Endometrial microvascular endothelial cells (primary cell): ENCODE results near the gene CDPF1. TPM values are rescaled to one million over a fixed set of nuclear protein-coding genes. Genes with fewer than 3 reads are reported as not detected.

ENCODE experiments used
- in situ Hi-C: cut with HindIII; loops from 2 replicates; pipeline ENCODE4 v1.10.0; 2017; ENCODE audit warnings: low sequenced_read_pairs, low pct_unique_long_range_greater_than_20kb; ENCODE audit errors: inconsistent ontology term
- total RNA-seq: library from RNA; depleted of rRNA; stranded (reverse); fragments of >200 nt; gene quantifications from one replicate; pipeline ENCODE4 v1.2.3, GENCODE V29; 2015; ENCODE audit errors: inconsistent ontology term

CDPF1 gene
- total RNA-seq, 1 donor from 2014 or later = 34.5 TPM

DNA sequence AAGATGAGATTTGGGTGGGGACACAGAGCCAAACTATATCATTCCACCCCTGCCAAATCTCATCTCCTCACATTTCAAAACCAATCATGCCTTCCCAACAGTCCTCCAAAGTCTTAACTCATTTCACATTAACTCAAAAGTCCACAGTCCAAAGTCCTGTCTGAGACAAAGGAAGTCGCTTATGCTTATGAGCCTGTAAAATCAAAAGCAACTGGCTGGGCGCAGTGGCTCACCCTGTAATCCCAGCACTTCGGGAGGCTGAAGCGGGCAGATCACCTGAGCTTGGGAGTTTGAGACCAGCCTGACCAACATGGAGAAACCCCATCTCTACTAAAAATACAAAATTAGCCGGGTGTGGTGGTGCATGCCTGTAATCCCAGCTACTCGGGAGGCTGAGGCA, 14.4 kb upstream of the CDPF1 start:
- in situ Hi-C loops = loop anchor here (25.0 kb wide), 1 partner anchor 127 kb away; no protein-coding TSS in a partner anchor

GRCh38 chr22:46263216-46263590, 13.1 kb upstream of the CDPF1 start, which contains the start of gene PKDREJ:
PKDREJ (minus strand) TSS chr22:46263343; CDS start chr22:46263322, 21 bp downstream.
- in situ Hi-C loops = loop anchor here (25.0 kb wide), 1 partner anchor 126 kb away; no protein-coding TSS in a partner anchor

GRCh38 chr22:46262449-46263215, 12.5 kb upstream of the CDPF1 start:
- in situ Hi-C loops = loop anchor here (25.0 kb wide), 1 partner anchor 125 kb away; no protein-coding TSS in a partner anchor

DNA sequence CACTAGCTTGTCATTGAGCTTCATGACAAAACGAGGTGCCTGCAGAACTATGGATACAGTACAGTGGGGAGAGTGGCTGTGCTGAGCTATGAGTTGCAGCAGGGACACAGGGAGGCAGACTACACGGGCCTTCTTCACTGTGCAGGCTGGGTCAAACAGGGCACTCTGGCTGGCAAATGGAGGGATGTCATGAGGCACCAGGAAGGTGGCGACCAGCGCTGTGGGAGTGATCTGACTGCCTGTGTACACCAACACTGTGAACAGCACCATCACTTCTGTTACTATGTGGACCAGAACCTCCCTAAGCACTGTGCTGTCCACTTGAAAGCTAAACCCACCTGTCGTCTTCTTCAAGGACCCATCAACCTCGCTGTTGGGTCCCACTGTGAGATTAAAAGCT, 9.9 kb upstream of the CDPF1 start:
- in situ Hi-C loops = loop anchor here (25.0 kb wide), 1 partner anchor 123 kb away; no protein-coding TSS in a partner anchor

- in situ Hi-C loops = loop anchor here (25.0 kb wide), 1 partner anchor 122 kb away; no protein-coding TSS in a partner anchor
Observed at GRCh38 chr22:46259374-46259773, 9.3 kb upstream of the CDPF1 start.

DNA sequence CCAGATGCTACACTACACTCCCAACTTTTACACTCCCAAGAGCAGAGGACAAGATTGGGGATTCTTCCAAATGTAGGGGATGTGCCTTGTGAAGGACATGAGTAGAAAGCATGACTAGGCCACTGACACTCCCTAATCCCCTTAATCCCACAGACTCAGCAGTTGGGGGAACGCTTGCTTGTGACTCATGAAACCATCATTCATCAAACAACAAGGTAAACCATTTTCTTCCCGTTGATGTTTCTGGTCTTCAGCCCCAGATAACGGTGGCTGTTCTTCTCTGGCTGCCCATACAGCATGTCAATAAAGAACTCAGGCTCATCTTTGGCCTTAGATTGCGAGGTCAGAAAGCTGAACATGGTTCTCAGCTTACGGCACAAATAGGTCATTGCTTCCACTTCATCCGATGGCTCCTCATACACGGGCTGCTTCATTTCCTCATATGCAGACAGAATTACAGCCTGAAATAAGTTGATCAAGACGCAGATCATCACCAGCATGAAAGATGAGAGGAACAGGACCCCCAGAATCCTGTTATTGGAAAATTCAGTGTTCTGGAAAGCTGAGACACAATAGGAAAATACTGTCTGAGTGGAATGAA, 6.4 kb upstream of the CDPF1 start:
- in situ Hi-C loops = loop anchor here (25.0 kb wide), 1 partner anchor 119 kb away; no protein-coding TSS in a partner anchor

- in situ Hi-C loops = loop anchor here (25.0 kb wide), 1 partner anchor 115 kb away; no protein-coding TSS in a partner anchor
Observed at GRCh38 chr22:46251816-46252380, 1.8 kb upstream of the CDPF1 start.

DNA sequence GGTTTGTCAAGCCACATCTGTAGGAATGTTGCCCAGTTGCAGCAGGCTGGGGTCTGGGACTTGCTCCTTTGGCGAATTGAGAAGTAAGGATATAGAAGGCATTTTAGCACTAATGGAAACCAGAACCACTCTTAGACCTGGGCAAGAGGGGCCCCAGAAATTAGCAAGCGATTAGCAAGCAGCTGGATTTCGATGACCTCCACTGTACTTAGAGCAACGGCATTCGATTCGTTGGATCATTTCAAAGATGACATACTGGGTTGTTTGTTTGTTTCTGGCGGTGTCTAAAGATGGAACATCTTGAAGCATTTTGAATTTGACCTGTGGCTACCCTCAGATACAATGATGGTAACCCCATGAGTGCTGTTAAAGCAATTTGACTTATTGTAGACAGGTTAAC, 1.2 kb upstream of the CDPF1 start:
- in situ Hi-C loops = loop anchor here (25.0 kb wide), 1 partner anchor 114 kb away; no protein-coding TSS in a partner anchor

DNA sequence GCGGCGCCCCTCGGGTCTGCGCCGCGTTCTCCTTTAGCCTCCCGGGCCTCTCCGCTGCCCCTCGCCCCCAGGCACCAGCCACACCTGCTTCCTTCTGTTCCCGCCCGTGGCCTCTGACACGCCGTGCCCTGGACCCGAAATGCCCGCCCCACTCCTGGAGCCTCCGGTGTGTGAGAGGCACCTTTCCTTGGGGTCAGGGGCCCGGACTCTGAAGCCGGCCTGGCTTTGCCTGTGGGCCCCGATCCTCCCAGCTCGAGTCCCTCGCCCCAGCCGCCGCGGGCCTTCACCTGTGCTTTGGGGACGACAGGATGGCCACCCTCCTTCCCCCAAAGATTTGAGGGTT, 661 bp upstream of the CDPF1 start:
- in situ Hi-C loops = loop anchor here (25.0 kb wide), 1 partner anchor 113 kb away; no protein-coding TSS in a partner anchor

- in situ Hi-C loops = no loop called here
Observed at GRCh38 chr22:46247443-46247975, 2.6 kb downstream of the CDPF1 start.

- in situ Hi-C loops = no loop called here
Observed at GRCh38 chr22:46246178-46246577, 3.9 kb downstream of the CDPF1 start.

DNA sequence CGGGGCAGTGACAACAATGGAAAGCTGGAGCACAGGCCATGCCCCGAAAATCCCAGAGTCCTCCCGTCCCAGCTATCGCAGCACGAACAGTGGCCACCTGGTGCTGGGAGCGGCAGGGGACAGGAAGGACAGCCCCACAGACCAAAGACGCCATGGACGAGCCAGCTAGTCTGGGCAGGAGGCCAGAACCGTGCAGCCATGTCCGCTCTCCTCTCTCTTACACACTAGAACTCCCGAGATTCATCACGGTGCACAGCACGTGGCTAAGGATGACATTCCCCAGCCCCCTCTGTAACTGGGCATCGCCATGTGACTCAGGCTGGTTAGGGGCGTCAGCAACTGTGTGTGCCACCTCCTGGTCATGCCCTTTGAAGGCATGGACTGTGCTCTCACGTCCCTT, 4.6 kb downstream of the CDPF1 start:
- in situ Hi-C loops = no loop called here

GRCh38 chr22:46244771-46245170, 5.3 kb downstream of the CDPF1 start:
- in situ Hi-C loops = no loop called here

DNA sequence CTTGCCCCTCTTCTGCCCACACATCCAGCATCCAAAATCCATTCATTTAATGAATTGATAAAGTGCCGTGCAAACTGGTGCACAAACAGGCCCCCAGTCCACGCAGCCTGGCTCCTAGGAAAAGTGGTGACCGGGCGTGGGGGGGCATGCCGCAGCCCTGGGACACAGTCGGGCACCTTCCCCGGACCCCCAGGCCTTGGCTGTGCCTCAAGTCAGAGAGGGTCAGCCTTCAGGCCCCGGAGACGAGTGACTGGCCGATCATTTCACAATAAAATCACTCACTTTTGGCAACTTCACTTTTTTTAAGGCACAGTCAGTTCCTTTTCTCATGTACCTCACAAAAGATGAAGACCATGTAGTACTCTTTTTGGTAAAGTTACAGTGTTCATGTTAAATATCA, 8.0 kb downstream of the CDPF1 start:
- in situ Hi-C loops = no loop called here

GRCh38 chr22:46241396-46242007, 8.6 kb downstream of the CDPF1 start:
- in situ Hi-C loops = no loop called here

- in situ Hi-C loops = no loop called here
Observed at GRCh38 chr22:46240907-46241306, 9.2 kb downstream of the CDPF1 start.

- in situ Hi-C loops = no loop called here
Observed at GRCh38 chr22:46240506-46240905, 9.6 kb downstream of the CDPF1 start.

DNA sequence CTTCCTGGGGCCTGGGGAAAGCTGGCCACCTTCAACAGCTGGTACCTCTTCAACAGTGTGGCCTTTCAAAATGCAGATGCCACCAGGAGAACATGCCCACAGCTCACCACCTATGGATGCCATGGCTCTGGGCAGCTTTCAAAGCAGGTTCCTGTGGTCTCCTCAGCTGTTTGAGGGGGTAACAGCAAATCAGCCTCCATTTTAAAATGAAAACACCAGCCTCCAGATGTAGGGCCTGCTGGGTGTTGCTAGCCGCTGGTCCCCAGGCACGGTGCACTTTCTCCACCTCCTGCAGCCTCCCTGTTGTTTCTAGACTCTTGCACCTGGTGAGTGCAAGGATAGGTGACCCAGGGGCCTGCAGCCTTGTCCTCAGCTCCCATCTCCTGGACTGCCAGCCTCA, 10.0 kb downstream of the CDPF1 start:
- in situ Hi-C loops = no loop called here
